ENCODE results near the gene NINJ2.

NINJ2 gene

DNA sequence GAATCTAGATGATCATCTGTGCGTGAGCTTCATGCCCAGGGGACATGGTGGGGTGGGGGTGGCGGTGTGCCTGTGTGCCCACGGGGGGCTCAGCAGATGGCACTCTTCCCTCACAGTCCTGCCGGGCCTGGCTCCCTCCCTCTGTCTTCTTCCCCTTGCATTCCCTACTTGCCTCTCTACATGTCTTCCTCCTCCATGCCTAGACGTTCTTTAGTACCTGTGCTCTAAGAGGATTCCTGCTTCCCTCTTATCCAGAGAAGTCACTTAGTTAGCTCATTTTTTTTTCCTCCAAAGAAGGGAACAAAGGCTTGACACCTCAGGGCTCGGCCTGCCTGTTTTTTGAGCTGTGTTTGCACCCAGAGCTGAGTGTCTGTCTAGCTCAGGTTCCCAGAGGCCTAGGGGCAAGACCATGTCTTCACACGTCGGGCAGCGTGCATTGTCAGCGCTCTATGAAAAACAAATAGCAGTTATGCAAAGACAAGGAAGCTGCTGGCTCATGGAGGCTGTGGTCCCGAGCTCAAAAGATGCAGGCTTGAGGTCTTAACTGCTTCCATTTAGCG, 48.8 kb downstream of the NINJ2 start:
- peak; percentile 46 for DNase-seq (ENCODE audit: low spot score)

DNA sequence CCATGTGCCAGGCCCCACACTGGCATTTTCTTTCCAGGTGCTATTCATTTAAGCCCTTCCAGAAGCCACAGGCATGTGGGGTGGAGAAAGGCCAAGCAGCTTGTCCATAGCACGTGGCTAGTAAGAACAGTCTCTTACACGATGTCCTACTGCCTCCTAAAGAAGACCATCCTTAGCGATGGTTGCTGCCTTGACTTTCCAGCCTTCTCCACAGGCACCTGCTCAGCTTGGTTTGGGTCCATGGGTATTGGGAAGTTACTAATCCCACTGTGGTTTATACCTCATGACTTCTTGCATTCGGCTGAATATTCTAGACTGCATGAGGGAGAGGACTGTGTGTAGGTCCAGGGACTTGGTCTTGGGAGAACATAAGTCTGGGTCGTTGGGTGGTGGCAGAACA, 49.2 kb downstream of the NINJ2 start:
- no peak for DNase-seq (ENCODE audit: low spot score)

- no peak for DNase-seq (ENCODE audit: low spot score)
Measured at GRCh38 chr12:612886-613285, 50.4 kb downstream of the NINJ2 start.

DNA sequence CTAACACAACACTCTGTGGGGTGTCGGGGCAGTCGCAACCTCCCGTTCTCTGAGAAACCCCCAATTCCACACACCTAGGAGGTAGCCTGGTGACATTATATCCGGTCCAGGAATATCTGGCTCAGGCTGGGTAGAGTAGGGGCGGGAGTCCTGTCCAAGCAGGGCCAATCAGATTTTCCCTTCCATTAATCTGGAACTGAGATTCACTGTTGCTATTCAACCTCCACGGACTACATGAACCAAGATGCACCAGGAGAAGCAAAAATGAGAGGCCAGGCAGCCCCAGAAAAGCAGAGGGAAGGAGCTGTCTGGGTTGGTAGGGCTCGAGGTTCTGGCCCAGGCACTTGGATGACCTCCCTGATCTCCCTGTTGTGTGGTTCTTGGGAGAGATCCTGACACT, 51.0 kb downstream of the NINJ2 start:
- DNase-seq (ENCODE audit: low spot score) = no peak

GRCh38 chr12:611721-612120, 51.5 kb downstream of the NINJ2 start:
- no peak for DNase-seq (ENCODE audit: low spot score)

- DNase-seq (ENCODE audit: low spot score) = no peak
Measured at GRCh38 chr12:608921-609320, 54.3 kb downstream of the NINJ2 start.

- no peak for DNase-seq (ENCODE audit: low spot score)
Measured at GRCh38 chr12:608413-608812, 54.8 kb downstream of the NINJ2 start.

GRCh38 chr12:607541-608001, 55.7 kb downstream of the NINJ2 start:
- peak; percentile 64 for DNase-seq (ENCODE audit: low spot score)

GRCh38 chr12:604956-605355, 58.3 kb downstream of the NINJ2 start:
- no peak for DNase-seq (ENCODE audit: low spot score)

GRCh38 chr12:602700-603068, 60.6 kb downstream of the NINJ2 start:
- no peak for DNase-seq (ENCODE audit: low spot score)

GRCh38 chr12:601976-602699, 61.1 kb downstream of the NINJ2 start:
- DNase-seq (ENCODE audit: low spot score) = no peak

GRCh38 chr12:599756-600155, 63.5 kb downstream of the NINJ2 start:
- DNase-seq (ENCODE audit: low spot score) = no peak

GRCh38 chr12:597926-598568, 65.2 kb downstream of the NINJ2 start:
- no peak for DNase-seq (ENCODE audit: low spot score)

DNA sequence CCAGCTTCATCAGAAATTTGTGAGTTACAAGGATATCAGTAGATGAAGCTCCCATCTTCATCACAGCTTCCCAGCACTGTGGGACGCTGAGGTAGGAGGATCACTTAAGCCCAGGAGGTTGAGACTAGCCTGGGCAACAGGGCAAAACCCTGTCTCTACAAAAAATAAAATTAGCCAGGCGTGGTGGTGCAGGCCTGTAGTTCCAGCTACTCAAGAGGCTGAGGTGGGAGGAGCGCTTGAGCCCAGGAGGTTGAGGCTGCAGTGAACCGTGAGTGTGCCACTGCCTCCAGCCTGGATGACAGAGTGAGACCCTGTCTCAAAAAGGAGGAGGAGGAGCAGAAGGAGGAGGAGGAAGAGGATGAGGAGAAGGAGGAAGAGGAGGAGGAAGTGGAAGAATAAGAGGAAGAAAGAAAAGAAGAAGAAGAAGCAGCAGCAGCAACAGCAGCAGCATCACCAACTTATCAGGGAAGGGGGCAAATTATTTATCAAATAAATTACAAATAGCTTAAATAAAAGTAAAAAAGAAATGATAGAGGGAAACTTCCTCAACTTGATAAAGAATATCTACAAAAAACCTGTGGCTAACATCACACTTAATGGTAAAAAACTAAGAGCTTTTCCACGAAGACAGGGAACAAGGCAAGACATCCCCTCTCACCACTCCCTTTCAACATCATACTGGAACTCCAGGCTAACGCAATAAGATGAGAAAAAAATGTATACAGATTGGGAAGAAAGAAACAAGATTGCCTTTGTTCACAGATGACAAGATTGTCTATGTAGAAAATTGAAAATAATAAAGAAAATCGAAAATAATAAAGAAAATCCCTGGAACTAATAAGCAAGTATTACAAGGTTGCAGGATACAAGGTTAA, 69.6 kb downstream of the NINJ2 start:
- DNase-seq (ENCODE audit: low spot score) = no peak

DNA sequence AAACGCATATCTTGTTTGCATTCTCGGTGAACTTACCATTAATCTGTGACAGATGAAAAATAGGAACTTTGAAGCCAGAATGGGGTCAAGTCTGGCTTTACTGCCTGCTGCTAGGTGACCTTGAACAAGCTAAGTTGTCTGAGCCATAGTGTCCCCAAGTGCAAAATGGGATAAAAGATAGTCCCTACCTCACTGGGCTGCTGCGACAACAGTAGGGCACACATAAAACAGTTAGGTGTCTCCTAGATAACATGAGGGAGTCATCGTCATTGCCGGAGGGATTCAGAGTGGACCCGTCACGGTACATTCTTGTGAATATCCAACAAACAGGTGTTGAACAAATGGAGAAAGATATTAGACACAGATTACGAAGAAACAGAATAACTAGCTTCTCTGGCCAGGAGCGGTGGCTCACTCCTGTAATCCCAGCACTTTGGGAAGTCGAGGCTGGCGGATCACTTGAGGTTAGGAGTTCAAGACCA, 71.2 kb downstream of the NINJ2 start:
- no peak for DNase-seq (ENCODE audit: low spot score)

DNA sequence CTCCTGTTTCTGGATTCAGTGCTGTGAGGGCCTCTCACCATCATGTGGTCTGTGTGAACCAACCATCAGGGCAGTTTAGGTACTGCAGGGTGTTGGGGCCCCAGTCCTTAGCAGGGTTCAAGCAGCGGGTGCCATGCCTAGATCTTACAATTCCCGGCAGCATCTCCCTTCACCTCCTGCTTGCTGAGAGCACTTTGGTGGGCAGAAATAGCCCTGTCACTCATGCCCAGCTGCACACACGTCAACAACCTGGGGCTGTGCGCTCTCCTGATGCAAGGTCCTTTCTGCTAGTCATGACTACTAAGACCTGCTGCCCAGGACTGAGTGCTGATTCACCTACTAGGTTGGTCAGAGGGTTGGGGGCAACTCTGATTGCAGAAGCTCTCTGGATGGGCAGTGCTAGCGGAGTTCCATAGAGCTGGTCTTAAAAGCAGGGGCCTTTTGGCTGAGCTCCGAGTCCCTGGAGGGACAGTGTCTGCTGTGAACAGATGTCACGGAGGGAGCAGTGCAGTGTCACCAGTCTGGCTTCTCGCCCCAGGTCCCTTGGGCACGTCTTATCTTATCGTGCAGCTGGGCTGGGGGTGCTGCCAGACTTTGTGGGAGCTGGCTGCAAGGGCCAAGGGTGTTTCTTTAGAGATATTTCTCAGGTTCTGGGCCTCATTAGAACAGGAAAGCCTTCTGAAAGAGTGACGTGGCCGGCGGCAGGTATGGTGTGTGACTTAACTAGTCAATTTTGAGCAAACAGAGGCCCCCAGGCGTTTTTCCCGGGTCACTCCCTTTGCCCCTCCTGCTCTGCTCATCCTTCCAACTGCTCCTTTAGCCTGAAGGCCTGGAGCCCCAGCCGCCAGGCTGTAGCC, 71.8 kb downstream of the NINJ2 start:
- no peak for DNase-seq (ENCODE audit: low spot score)

GRCh38 chr12:590206-590750, 73.0 kb downstream of the NINJ2 start:
- DNase-seq (ENCODE audit: low spot score) = no peak

GRCh38 chr12:588646-589045, 74.6 kb downstream of the NINJ2 start:
- no peak for DNase-seq (ENCODE audit: low spot score)

- no peak for DNase-seq (ENCODE audit: low spot score)
Measured at GRCh38 chr12:588024-588322, 75.3 kb downstream of the NINJ2 start.

DNA sequence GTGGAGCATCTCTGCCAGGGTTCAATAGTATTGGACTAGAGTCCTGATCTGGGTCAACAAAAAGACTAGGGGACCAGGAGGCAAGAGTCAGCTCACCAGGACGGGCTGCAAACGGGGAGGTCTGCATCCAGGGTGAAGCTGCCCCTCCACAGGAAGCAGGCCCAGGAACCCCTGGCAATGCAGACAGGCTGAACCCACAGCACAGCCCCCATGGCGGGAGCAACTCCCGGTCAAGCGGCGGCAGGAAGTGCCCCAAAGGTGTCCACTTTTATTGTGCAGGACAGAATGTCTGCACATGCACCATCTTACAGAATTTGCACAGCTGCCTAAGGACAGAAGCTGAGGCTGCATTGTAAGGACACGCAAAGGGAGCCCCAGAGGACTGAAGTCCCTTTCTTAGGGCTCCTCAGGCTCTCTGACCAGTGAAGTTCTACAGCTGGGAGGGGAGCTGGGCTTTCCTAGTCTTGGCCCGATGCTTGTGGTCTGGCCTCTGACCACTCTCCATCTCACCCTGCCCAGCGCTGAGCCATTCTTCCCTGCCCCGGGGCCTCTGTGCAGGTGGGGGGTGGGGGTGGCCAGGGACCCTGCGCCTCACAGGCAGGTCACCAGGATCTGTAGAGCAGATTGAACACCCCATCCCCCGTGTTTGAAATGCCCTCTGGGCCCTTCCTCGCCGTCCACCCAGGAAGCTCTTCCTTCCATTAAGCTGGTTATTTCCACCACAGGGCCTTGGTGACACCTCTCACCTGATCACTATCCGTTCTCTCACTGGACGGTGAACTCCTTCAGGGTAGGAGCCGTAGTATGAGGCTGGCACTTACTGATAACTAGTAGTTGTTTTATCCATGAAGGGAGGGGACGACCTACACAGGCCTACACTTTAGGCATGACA, 75.9 kb downstream of the NINJ2 start:
- DNase-seq (ENCODE audit: low spot score) = no peak
